ENCODE results near the gene NAALADL2.

Gene NAALADL2

DNA sequence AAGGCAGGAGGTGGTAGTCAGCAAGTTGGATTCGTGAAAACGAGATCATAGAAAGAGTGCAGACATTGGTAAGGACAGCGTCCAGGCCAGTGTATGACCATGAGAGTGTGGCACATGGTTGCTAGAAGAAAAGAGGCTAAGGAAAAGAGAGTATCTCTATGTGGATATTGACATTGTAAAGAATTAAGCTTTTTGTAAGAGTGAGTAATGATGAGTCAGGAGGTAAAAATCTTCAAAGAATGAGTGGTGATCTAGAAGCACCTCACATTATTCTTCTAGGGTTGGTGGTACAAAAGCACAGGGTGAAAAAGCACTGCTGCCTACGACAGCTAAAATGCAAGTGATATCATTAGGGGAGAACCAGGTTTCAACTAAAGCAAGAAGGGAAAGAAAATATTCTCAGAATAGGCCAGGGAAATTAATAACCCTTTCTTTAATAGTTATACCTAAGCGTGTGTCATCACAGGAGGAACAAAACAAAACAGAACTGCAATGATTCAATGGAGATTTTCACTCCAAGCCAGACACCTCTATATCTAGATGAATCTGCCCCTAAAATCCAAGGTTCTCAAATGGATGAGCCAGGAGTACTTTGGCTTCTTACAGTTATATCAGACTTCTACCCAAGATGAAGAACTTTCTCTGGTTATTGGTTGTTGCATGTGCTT lies 884.7 kb downstream of the NAALADL2 start:
- no peak for TF ChIP-seq CTCF (IDR thresholded peaks at IDR 0.05)

- no peak for TF ChIP-seq CTCF (IDR thresholded peaks at IDR 0.05)
Observed at GRCh38 chr3:175746308-175746707, 887.2 kb downstream of the NAALADL2 start.

- TF ChIP-seq CTCF (IDR thresholded peaks at IDR 0.05) = no peak
Observed at GRCh38 chr3:175748087-175748730, 889.1 kb downstream of the NAALADL2 start.

- no peak for TF ChIP-seq CTCF (IDR thresholded peaks at IDR 0.05)
Observed at GRCh38 chr3:175749981-175750380, 890.8 kb downstream of the NAALADL2 start.

GRCh38 chr3:175751089-175751488 lies 892.0 kb downstream of the NAALADL2 start:
- no peak for TF ChIP-seq CTCF (IDR thresholded peaks at IDR 0.05)

DNA sequence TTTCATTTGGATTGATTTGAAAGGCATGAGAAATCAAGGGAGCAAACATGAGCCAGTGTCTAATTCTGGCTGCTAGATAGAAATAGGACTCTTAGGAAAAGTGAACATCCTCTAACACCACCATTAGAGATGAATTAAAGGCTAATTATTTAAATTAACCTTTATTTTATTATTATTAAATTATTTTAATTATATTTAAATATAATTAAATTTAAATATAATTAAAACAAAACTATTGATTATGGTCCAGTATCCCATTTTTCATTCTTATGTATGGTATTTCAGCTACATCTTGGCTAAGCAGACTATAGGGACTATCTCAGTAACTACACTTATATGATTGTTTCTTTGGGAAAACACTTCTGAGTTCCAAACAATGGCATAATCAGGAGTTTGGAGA lies 904.8 kb downstream of the NAALADL2 start:
- TF ChIP-seq CTCF (IDR thresholded peaks at IDR 0.05) = no peak

DNA sequence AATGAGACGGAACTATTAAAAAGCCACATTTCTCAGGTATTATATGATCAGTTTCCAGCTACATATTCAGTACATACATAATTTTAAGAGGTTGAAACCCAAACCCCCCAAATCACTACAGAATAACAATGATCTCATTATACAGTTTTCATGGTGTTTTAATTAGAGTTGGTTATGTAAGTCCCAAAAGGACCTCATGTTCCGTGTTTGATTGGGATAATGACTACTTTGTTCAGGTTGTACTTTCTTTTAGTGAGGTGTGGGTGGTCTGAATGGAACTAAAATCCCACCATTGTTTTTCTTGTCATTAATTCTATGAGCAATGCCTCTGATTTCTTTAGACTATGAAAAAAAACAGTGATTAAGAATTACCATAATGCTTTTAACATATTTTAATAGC lies 905.6 kb downstream of the NAALADL2 start:
- no peak for TF ChIP-seq CTCF (IDR thresholded peaks at IDR 0.05)
